PFSK-1 (cell line): ENCODE results near the gene GORASP2.

Experiments
- POLR2AphosphoS5 ChIP-seq: IDR thresholded peaks from 2 replicates; pipeline ENCODE4 v1.6.1; 2012; ENCODE audit warnings: low read depth, mild to moderate bottlenecking, control low read depth, low read length, moderate library complexity
- TAF1 ChIP-seq: IDR thresholded peaks from 2 replicates; pipeline ENCODE4 v1.6.1; 2012; ENCODE audit warnings: low read length, control low read depth, borderline replicate concordance; ENCODE audit not compliant: insufficient read depth
- TF ChIP-seq, protein P1 (sequence below), 2 experiments: IDR thresholded peaks; 2 replicates each; pipeline versions ENCODE4 v1.6.1 to v1.8.0; 2011 to 2012; ENCODE audit warnings: low read depth in 2 of 2, low read length in 2 of 2, control low read depth in 1 of 2, inconsistent platforms in 1 of 2, mild to moderate bottlenecking in 1 of 2, moderate library complexity in 1 of 2; ENCODE audit not compliant: insufficient read depth in 1 of 2

DNA sequence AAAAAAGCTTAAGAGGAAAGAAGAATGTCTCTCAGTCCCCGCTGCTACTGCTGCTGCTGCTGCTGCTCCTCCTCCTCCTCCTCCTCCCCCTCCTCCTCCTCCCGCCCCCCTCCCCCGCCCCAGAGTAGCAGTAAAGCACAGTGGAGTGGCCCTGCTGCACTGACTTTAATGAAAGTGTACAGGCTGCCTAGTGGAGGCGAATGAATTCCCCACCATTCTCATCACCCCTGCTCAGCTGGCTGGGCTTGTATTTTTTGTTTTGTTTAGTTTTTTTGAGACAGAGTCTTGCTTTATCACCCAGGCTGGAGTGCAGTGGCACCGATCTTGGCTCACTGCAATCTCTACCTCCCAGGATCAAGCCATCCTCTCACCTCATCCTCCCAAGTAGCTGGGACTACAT, 34.3 kb downstream of the GORASP2 start:
- TF ChIP-seq POLR2AphosphoS5 (no peak), TAF1 (no peak)
- TF ChIP-seq, protein P1, sequence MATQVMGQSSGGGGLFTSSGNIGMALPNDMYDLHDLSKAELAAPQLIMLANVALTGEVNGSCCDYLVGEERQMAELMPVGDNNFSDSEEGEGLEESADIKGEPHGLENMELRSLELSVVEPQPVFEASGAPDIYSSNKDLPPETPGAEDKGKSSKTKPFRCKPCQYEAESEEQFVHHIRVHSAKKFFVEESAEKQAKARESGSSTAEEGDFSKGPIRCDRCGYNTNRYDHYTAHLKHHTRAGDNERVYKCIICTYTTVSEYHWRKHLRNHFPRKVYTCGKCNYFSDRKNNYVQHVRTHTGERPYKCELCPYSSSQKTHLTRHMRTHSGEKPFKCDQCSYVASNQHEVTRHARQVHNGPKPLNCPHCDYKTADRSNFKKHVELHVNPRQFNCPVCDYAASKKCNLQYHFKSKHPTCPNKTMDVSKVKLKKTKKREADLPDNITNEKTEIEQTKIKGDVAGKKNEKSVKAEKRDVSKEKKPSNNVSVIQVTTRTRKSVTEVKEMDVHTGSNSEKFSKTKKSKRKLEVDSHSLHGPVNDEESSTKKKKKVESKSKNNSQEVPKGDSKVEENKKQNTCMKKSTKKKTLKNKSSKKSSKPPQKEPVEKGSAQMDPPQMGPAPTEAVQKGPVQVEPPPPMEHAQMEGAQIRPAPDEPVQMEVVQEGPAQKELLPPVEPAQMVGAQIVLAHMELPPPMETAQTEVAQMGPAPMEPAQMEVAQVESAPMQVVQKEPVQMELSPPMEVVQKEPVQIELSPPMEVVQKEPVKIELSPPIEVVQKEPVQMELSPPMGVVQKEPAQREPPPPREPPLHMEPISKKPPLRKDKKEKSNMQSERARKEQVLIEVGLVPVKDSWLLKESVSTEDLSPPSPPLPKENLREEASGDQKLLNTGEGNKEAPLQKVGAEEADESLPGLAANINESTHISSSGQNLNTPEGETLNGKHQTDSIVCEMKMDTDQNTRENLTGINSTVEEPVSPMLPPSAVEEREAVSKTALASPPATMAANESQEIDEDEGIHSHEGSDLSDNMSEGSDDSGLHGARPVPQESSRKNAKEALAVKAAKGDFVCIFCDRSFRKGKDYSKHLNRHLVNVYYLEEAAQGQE (IDR thresholded peaks at IDR 0.05; ENCODE audit: insufficient read depth in 1 of 2, low read depth in 2 of 2, low read length in 2 of 2) = no peak
